Coronary artery (tissue), 2 donors: Measurements from ENCODE around the gene WAC.

Experiments
- DNase-seq: peaks from one replicate; pipeline ENCODE4 v3.0.0-alpha.2; 2017; ENCODE audit warnings: low spot score
- H3K27ac ChIP-seq, 2 donors: fragments of 200-600 bp; sonication (generic); one replicate each; pipeline ENCODE4 v1.5.1; 2016 to 2019
- H3K4me3 ChIP-seq: fragments of 200-600 bp; sonication (generic); 2 replicates; pipeline ENCODE4 v1.5.1; 2016; ENCODE audit warnings: mild to moderate bottlenecking, moderate library complexity
- CTCF ChIP-seq: fragments of 200-600 bp; sonication (generic); IDR thresholded peaks from one replicate; pipeline ENCODE4 v1.5.1; 2019; ENCODE audit warnings: antibody characterized with exemption

WAC gene

GRCh38 chr10:28558186-28558585 is 25.3 kb downstream of the WAC start:
- no peak for TF ChIP-seq CTCF
- no peak overlapping the region for H3K4me3 ChIP-seq
- no peak overlapping the region for H3K27ac ChIP-seq
- DNase-seq, result no peak

GRCh38 chr10:28558923-28559508 is 26.1 kb downstream of the WAC start:
- Histone ChIP-seq H3K4me3 (no peak overlapping the region), H3K27ac (no peak overlapping the region)
- DNase-seq, result no peak
- TF ChIP-seq CTCF, result no peak

- no peak overlapping the region for H3K27ac ChIP-seq
- no peak overlapping the region for H3K4me3 ChIP-seq
- no peak for TF ChIP-seq CTCF
- no peak for DNase-seq
Observed at GRCh38 chr10:28559618-28560017, 26.7 kb downstream of the WAC start.

- Histone ChIP-seq H3K4me3 (no peak overlapping the region), H3K27ac (no peak overlapping the region)
- DNase-seq, result no peak
- no peak for TF ChIP-seq CTCF
Observed at GRCh38 chr10:28560617-28561016, 27.7 kb downstream of the WAC start.

GRCh38 chr10:28561531-28561930 is 28.6 kb downstream of the WAC start:
- Histone ChIP-seq H3K27ac (no peak overlapping the region), H3K4me3 (no peak overlapping the region)
- TF ChIP-seq CTCF, result no peak
- no peak for DNase-seq

- TF ChIP-seq CTCF, result no peak
- Histone ChIP-seq H3K27ac (no peak overlapping the region), H3K4me3 (no peak overlapping the region)
- DNase-seq, result no peak
Observed at GRCh38 chr10:28564905-28565304, 32.0 kb downstream of the WAC start.

- Histone ChIP-seq H3K27ac (no peak overlapping the region), H3K4me3 (no peak overlapping the region)
- no peak for DNase-seq
- no peak for TF ChIP-seq CTCF
Observed at GRCh38 chr10:28566458-28567015, 33.6 kb downstream of the WAC start.
